IMR-90 (cell line): ENCODE measurements around the gene PTPRN2. TPM values are rescaled to one million over a fixed set of nuclear protein-coding genes. Genes with fewer than 3 reads are reported as not detected.

Experiments
- ATAC-seq: fragments of 200-7000 bp; cut with Tn5 transposase; 2 replicates; pipeline ENCODE4 v1.9.1; 2020; ENCODE audit warnings: low read depth, mild to moderate bottlenecking, moderate library complexity
- BruUV-seq: library from RNA; stranded (reverse); fragments of 400-500 nt; replicated peaks from 2 replicates; lab custom pipeline; 2021; lab: Mats Ljungman, UMichigan
- CTCF ChIA-PET: fragments of 300-600 bp; formaldehyde crosslinking; extraction: SDS; loops from one replicate; lab custom pipeline; 2021; ENCODE audit warnings: antibody characterized with exemption; lab: Yijun Ruan, JAX
- POLR2A ChIA-PET: fragments of 300-600 bp; sonication (Branson Sonifier 250); formaldehyde crosslinking; loops from one replicate; lab custom pipeline; 2022; ENCODE audit warnings: antibody characterized with exemption; ENCODE audit not compliant: unreplicated experiment; lab: Charles Lee
- DNase-seq: peaks from one replicate; pipeline ENCODE4 v3.0.0; 2013
- H2AFZ ChIP-seq: replicated peaks from 2 replicates; pipeline ENCODE3; 2013; ENCODE audit warnings: low read length, mild to moderate bottlenecking; ENCODE audit not compliant: poor library complexity
- H2AK5ac ChIP-seq: 2 replicates; pipeline ENCODE4 v1.6.1; 2013; ENCODE audit warnings: low read depth, low read length, inconsistent platforms
- H2AK9ac ChIP-seq: replicated peaks from 2 replicates; pipeline ENCODE3; 2013; ENCODE audit warnings: mild to moderate bottlenecking, low read depth, low read length, moderate library complexity; ENCODE audit not compliant: poor library complexity
- H2BK120ac ChIP-seq: 2 replicates; pipeline ENCODE4 v1.6.1; 2013; ENCODE audit warnings: low read depth, low read length, inconsistent platforms
- H2BK15ac ChIP-seq: 3 replicates; pipeline ENCODE4 v1.6.1; 2013; ENCODE audit warnings: low read depth, low read length, inconsistent platforms
- H2BK20ac ChIP-seq: 2 replicates; pipeline ENCODE4 v1.6.1; 2013; ENCODE audit warnings: low read depth, mild to moderate bottlenecking, inconsistent platforms, low read length, moderate library complexity
- H2BK5ac ChIP-seq: 2 replicates; pipeline ENCODE4 v1.6.1; 2013; ENCODE audit warnings: mild to moderate bottlenecking, low read depth, low read length, inconsistent platforms; ENCODE audit not compliant: poor library complexity, severe bottlenecking
- H3K14ac ChIP-seq: replicated peaks from 2 replicates; pipeline ENCODE4 v1.6.1; 2013; ENCODE audit warnings: low read depth, low read length, inconsistent platforms
- H3K18ac ChIP-seq: 2 replicates; pipeline ENCODE4 v1.6.1; 2013; ENCODE audit warnings: low read depth, low read length, control low read depth
- H3K23ac ChIP-seq: 2 replicates; pipeline ENCODE4 v1.6.1; 2013; ENCODE audit warnings: low read depth, low read length, inconsistent platforms
- H3K27ac ChIP-seq: 2 replicates; pipeline ENCODE4 v1.5.1; 2013; ENCODE audit warnings: mild to moderate bottlenecking, control low read depth, low read length; ENCODE audit not compliant: insufficient read depth
- H3K27me3 ChIP-seq: 2 replicates; pipeline ENCODE4 v1.6.1; 2013; ENCODE audit warnings: low read length; ENCODE audit not compliant: control insufficient read depth, insufficient read depth
- H3K36me3 ChIP-seq: 2 replicates; pipeline ENCODE4 v1.6.1; 2013; ENCODE audit warnings: low read length, mixed read lengths; ENCODE audit not compliant: control insufficient read depth, insufficient read depth
- H3K4ac ChIP-seq: 2 replicates; pipeline ENCODE4 v1.6.1; 2013; ENCODE audit warnings: low read depth, low read length, inconsistent platforms
- H3K4me1 ChIP-seq: 2 replicates; pipeline ENCODE4 v1.6.1; 2013; ENCODE audit warnings: low read length, mixed read lengths; ENCODE audit not compliant: control insufficient read depth, insufficient read depth
- H3K4me2 ChIP-seq: 2 replicates; pipeline ENCODE4 v1.6.1; 2013; ENCODE audit warnings: low read depth, mild to moderate bottlenecking, control low read depth, low read length, moderate library complexity
- H3K4me3 ChIP-seq: 2 replicates; pipeline ENCODE4 v1.5.1; 2013; ENCODE audit warnings: low read depth, mild to moderate bottlenecking, control low read depth, low read length, moderate library complexity; ENCODE audit not compliant: insufficient read depth
- H3K56ac ChIP-seq: 2 replicates; pipeline ENCODE4 v1.6.1; 2013; ENCODE audit warnings: low read length, inconsistent platforms; ENCODE audit not compliant: insufficient read depth; ENCODE audit errors: extremely low read depth
- H3K79me1 ChIP-seq, 2 experiments: 2 replicates each; pipeline ENCODE4 v1.6.1; 2013; ENCODE audit warnings: low read length in 2 of 2, inconsistent platforms in 1 of 2, low read depth in 1 of 2
- H3K9ac ChIP-seq: 2 replicates; pipeline ENCODE4 v1.6.1; 2013; ENCODE audit warnings: low read depth, low read length, control low read depth
- H3K9me1 ChIP-seq: 2 replicates; pipeline ENCODE4 v1.6.1; 2013; ENCODE audit warnings: low read length, inconsistent platforms; ENCODE audit not compliant: insufficient read depth
- H3K9me3 ChIP-seq: 2 replicates; pipeline ENCODE4 v1.6.1; 2013; ENCODE audit warnings: low read length; ENCODE audit not compliant: control insufficient read depth, insufficient read depth
- H4K20me1 ChIP-seq: 2 replicates; pipeline ENCODE4 v1.6.1; 2013; ENCODE audit warnings: low read length, inconsistent platforms; ENCODE audit not compliant: insufficient read depth
- H4K5ac ChIP-seq: 2 replicates; pipeline ENCODE4 v1.6.1; 2013; ENCODE audit warnings: mild to moderate bottlenecking, low read depth, low read length, control low read depth
- H4K8ac ChIP-seq, 2 experiments: 2 replicates each; pipeline ENCODE4 v1.6.1; 2013; ENCODE audit warnings: low read depth in 2 of 2, low read length in 2 of 2, control low read depth in 1 of 2, inconsistent platforms in 1 of 2
- H4K91ac ChIP-seq: 2 replicates; pipeline ENCODE4 v1.6.1; 2013; ENCODE audit warnings: low read depth, low read length, inconsistent platforms; ENCODE audit not compliant: insufficient read depth
- BHLHE40 ChIP-seq: fragments of 150-350 bp; IDR thresholded peaks from 2 replicates; pipeline ENCODE4 v1.6.1; 2016; ENCODE audit warnings: mild to moderate bottlenecking, low read depth, low read length
- CEBPB ChIP-seq: IDR thresholded peaks from 2 replicates; pipeline ENCODE4 v1.6.1; 2012; ENCODE audit warnings: low read depth, low read length, improper control_type of control experiment
- CHD1 ChIP-seq: IDR thresholded peaks from 2 replicates; pipeline ENCODE4 v1.6.1; 2012; ENCODE audit warnings: low read depth, low read length, improper control_type of control experiment
- FOS ChIP-seq: fragments of 150-350 bp; IDR thresholded peaks from 2 replicates; pipeline ENCODE4 v1.6.1; 2016; ENCODE audit warnings: low read depth, low read length
- MAFK ChIP-seq: IDR thresholded peaks from 2 replicates; pipeline ENCODE4 v1.6.1; 2012; ENCODE audit warnings: low read depth, low read length, improper control_type of control experiment
- MAZ ChIP-seq: IDR thresholded peaks from 2 replicates; pipeline ENCODE4 v1.6.1; 2012; ENCODE audit warnings: low read depth, mild to moderate bottlenecking, low read length, improper control_type of control experiment, moderate library complexity, borderline replicate concordance
- MXI1 ChIP-seq: IDR thresholded peaks from 2 replicates; pipeline ENCODE4 v1.6.1; 2012; ENCODE audit warnings: low read depth, mild to moderate bottlenecking, low read length, moderate library complexity, borderline replicate concordance
- NFE2L2 ChIP-seq: fragments of 150-350 bp; IDR thresholded peaks from 2 replicates; pipeline ENCODE4 v1.6.1; 2016; ENCODE audit warnings: low read depth, mild to moderate bottlenecking, low read length
- POLR2A ChIP-seq: IDR thresholded peaks from 2 replicates; pipeline ENCODE4 v1.6.1; 2012; ENCODE audit warnings: mild to moderate bottlenecking, low read depth, low read length
- RAD21 ChIP-seq: IDR thresholded peaks from 2 replicates; pipeline ENCODE4 v1.6.1; 2012; ENCODE audit warnings: low read length, improper control_type of control experiment
- RCOR1 ChIP-seq: IDR thresholded peaks from 2 replicates; pipeline ENCODE4 v1.6.1; 2012; ENCODE audit warnings: mild to moderate bottlenecking, low read length, improper control_type of control experiment; ENCODE audit not compliant: insufficient replicate concordance
- RFX5 ChIP-seq: IDR thresholded peaks from 2 replicates; pipeline ENCODE4 v1.8.0; 2012; ENCODE audit warnings: low read depth, mild to moderate bottlenecking, low read length, moderate library complexity
- USF2 ChIP-seq: fragments of 150-350 bp; IDR thresholded peaks from 2 replicates; pipeline ENCODE4 v1.6.1; 2017; ENCODE audit warnings: mild to moderate bottlenecking, antibody characterized with exemption, low read length, low read depth
- WGBS, 2 experiments: methylation state at CpG; one replicate each; pipeline versions ENCODE4 v1.1.5 to v1.1.7; 2013; ENCODE audit warnings: missing lambda C conversion rate in 2 of 2; ENCODE audit not compliant: insufficient read length in 1 of 2; ENCODE audit errors: extremely low coverage in 2 of 2; 5-methylcytosine and 5-hydroxymethylcytosine counted together
- dilution Hi-C: fragments of 300-500 bp; cut with HindIII; formaldehyde crosslinking; loops from one replicate; pipeline ENCODE4 v1.14.3; 2018; ENCODE audit warnings: low sequenced_read_pairs; ENCODE audit not compliant: unreplicated experiment
- in situ Hi-C: fragments of 300-500 bp; cut with MboI; formaldehyde crosslinking; loops from 3 replicates; pipeline ENCODE4 v1.14.3; 2019; ENCODE audit warnings: low sequenced_read_pairs, inconsistent platforms, mixed read lengths
- intact Hi-C: fragments of 100-400 bp; cut with micrococcal nuclease; formaldehyde crosslinking; loops from 2 replicates; pipeline ENCODE4 v1.10.0; 2022
- polyA plus RNA-seq, 3 experiments: library from polyadenylated mRNA; depleted of rRNA; stranded (reverse); fragments of >200 nt; gene quantifications; 2 replicates each; pipeline ENCODE4 v1.2.3, GENCODE V29; 2012; ENCODE audit warnings: low replicate concordance in 1 of 3
- total RNA-seq: library from RNA; depleted of rRNA; stranded (reverse); fragments of >200 nt; gene quantifications from 2 replicates; pipeline ENCODE4 v1.2.3, GENCODE V29; 2012
- TF ChIP-seq, protein P1 (sequence below): fragments of 150-350 bp; IDR thresholded peaks from 2 replicates; pipeline ENCODE4 v1.6.1; 2016; ENCODE audit warnings: low read depth, mild to moderate bottlenecking, low read length, moderate library complexity, borderline replicate concordance
- TF ChIP-seq, protein P2 (sequence below): conservative IDR thresholded peaks from 2 replicates; pipeline ENCODE4 v1.5.1; 2012; ENCODE audit warnings: mild to moderate bottlenecking, low read depth, low read length, improper control_type of control experiment

PTPRN2 gene
- total and polyA plus RNA-seq, 2 of the 4 experiments (the other 2 are of a cell fraction): 0.03 TPM; not detected in 1

DNA sequence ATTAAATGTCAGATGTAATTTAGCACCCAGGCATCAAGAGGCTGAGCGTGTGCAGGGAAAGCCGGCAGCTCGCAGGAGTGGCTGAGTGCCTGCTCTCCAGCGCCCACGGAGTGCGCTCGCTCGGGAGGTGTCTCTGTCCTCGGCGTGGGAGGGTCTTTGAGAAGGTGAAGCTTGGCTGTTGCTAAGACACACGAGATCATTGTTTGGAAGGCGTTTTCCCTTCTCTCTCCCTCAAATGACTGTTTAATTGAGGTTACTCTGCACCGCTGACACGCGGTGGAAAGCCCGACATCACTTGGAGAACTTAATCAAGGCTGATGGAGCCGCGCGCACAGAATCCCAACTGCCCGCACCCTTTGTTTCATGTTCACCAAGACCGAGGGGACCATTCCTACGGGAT lies 836.2 kb downstream of the PTPRN2 start:
- Histone ChIP-seq H3K27ac (no peak overlapping the region), H3K27me3 (no peaks in the 10 kb centered on the region), H3K9ac (no peak overlapping the region), H4K91ac (no peak overlapping the region), H2BK20ac (no peak overlapping the region), H3K4me1 (no peaks in the 10 kb centered on the region), H3K56ac (no peak overlapping the region), H3K9me3 (peaks cover 52% of the 10 kb centered on the region), H2BK15ac (no peak overlapping the region), H3K14ac (no peak overlapping the region), H4K20me1 (no peaks in the 10 kb centered on the region), H3K23ac (no peak overlapping the region), H2BK5ac (no peak overlapping the region), H4K8ac (no peak overlapping the region), H3K9me1 (no peaks in the 10 kb centered on the region), H3K4ac (no peak overlapping the region), H2AK9ac (no peak overlapping the region), H2AK5ac (no peak overlapping the region), H3K4me3 (no peak overlapping the region), H3K79me1 (no peaks in the 10 kb centered on the region), H3K4me2 (no peak overlapping the region), H2BK120ac (no peak overlapping the region), H2AFZ (no peak overlapping the region), H3K36me3 (no peaks in the 10 kb centered on the region), H4K5ac (no peak overlapping the region), H3K18ac (no peak overlapping the region)
- ChIA-PET POLR2A (no interaction called here), CTCF (no interaction called here)
- in situ Hi-C loops: no loop called here
- TF ChIP-seq, protein P1, sequence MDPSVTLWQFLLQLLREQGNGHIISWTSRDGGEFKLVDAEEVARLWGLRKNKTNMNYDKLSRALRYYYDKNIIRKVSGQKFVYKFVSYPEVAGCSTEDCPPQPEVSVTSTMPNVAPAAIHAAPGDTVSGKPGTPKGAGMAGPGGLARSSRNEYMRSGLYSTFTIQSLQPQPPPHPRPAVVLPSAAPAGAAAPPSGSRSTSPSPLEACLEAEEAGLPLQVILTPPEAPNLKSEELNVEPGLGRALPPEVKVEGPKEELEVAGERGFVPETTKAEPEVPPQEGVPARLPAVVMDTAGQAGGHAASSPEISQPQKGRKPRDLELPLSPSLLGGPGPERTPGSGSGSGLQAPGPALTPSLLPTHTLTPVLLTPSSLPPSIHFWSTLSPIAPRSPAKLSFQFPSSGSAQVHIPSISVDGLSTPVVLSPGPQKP: no peak
- no peak for TF ChIP-seq MXI1
- no peak for TF ChIP-seq NFE2L2
- TF ChIP-seq POLR2A: no peak
- TF ChIP-seq BHLHE40: no peak
- no peak for TF ChIP-seq MAZ
- TF ChIP-seq, protein P2, sequence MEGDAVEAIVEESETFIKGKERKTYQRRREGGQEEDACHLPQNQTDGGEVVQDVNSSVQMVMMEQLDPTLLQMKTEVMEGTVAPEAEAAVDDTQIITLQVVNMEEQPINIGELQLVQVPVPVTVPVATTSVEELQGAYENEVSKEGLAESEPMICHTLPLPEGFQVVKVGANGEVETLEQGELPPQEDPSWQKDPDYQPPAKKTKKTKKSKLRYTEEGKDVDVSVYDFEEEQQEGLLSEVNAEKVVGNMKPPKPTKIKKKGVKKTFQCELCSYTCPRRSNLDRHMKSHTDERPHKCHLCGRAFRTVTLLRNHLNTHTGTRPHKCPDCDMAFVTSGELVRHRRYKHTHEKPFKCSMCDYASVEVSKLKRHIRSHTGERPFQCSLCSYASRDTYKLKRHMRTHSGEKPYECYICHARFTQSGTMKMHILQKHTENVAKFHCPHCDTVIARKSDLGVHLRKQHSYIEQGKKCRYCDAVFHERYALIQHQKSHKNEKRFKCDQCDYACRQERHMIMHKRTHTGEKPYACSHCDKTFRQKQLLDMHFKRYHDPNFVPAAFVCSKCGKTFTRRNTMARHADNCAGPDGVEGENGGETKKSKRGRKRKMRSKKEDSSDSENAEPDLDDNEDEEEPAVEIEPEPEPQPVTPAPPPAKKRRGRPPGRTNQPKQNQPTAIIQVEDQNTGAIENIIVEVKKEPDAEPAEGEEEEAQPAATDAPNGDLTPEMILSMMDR: no peak
- no peak for TF ChIP-seq CHD1
- TF ChIP-seq RCOR1: no peak
- no peak for TF ChIP-seq FOS
- no peak for TF ChIP-seq MAFK
- no peak for TF ChIP-seq USF2
- TF ChIP-seq RFX5: no peak
- TF ChIP-seq RAD21: no peak
- TF ChIP-seq CEBPB: no peak
- ATAC-seq: no peak
- dilution Hi-C loops: no loop called here
- BruUV-seq: no TSS peak
- no peak for DNase-seq
- WGBS, 2 experiments: 75% methylated on average over 4 of the region's 22 CpGs; no CpG with 5 or more reads in 1 of the 2 experiments
- intact Hi-C loops: no loop called here
